MM.1S (cell line): ENCODE measurements around the gene PCGF3.

Source experiments
- EZH2phosphoT487 ChIP-seq: fragments of 300-600 bp; sonication (generic); IDR thresholded peaks from 2 replicates; pipeline ENCODE4 v1.6.1; 2018; ENCODE audit warnings: antibody characterized with exemption, low read length
- TF ChIP-seq, protein P1 (sequence below): fragments of 300-600 bp; sonication (generic); IDR thresholded peaks from 2 replicates; pipeline ENCODE4 v1.5.1; 2016; ENCODE audit warnings: antibody characterized with exemption, low read length, mixed read lengths

GRCh38 chr4:714087-714486 lies 8.5 kb downstream of the PCGF3 start:
- no peak for TF ChIP-seq EZH2phosphoT487
- TF ChIP-seq, protein P1, sequence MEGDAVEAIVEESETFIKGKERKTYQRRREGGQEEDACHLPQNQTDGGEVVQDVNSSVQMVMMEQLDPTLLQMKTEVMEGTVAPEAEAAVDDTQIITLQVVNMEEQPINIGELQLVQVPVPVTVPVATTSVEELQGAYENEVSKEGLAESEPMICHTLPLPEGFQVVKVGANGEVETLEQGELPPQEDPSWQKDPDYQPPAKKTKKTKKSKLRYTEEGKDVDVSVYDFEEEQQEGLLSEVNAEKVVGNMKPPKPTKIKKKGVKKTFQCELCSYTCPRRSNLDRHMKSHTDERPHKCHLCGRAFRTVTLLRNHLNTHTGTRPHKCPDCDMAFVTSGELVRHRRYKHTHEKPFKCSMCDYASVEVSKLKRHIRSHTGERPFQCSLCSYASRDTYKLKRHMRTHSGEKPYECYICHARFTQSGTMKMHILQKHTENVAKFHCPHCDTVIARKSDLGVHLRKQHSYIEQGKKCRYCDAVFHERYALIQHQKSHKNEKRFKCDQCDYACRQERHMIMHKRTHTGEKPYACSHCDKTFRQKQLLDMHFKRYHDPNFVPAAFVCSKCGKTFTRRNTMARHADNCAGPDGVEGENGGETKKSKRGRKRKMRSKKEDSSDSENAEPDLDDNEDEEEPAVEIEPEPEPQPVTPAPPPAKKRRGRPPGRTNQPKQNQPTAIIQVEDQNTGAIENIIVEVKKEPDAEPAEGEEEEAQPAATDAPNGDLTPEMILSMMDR: no peak
